Measurements from ENCODE around the gene DGKQ. TPM values are rescaled to one million over a fixed set of nuclear protein-coding genes. Genes with fewer than 3 reads are reported as not detected.
"Not testable (repeated sequence)": the region's sequence is repeated elsewhere in the genome, so short reads cannot be mapped to it uniquely, and the experiment has no call there.

The DGKQ gene
- total RNA-seq, 1 experiment from 2014 or later: 11.8 TPM

- peak overlapping the region; percentile 84 for H3K4me3 Mint-ChIP-seq (ENCODE audit: low read depth, unreplicated experiment)
- CTCF ChIA-PET: interaction anchor here (1.0 kb wide), 1 partner anchor 57 kb away, joined by 4 read pairs; the partner anchor contains the start of gene IDUA
- no peaks in the 10 kb centered on the region for H3K9me3 Mint-ChIP-seq (ENCODE audit: low read depth, unreplicated experiment)
- DNase-seq: no peak
- H3K27me3 Mint-ChIP-seq (ENCODE audit: unreplicated experiment): no peaks in the 10 kb centered on the region
- H3K4me1 Mint-ChIP-seq (ENCODE audit: low read depth, unreplicated experiment): peaks cover 9% of the 10 kb centered on the region
- peak overlapping the region; percentile 57 for H3K27ac Mint-ChIP-seq (ENCODE audit: unreplicated experiment)
- no TSS peak for BruUV-seq (replicated peaks)
- no peak for TF ChIP-seq CTCF (IDR thresholded peaks at IDR 0.05; ENCODE audit: unreplicated experiment)
- peaks cover 28% of the 10 kb centered on the region for H3K36me3 Mint-ChIP-seq (ENCODE audit: insufficient read depth, unreplicated experiment)
- intact Hi-C loops (cut with micrococcal nuclease; ENCODE audit: unreplicated experiment): no loop called here
These were observed 43.3 kb downstream of the DGKQ start for GRCh38 chr4:930028-930551.

GRCh38 chr4:929096-929765 is 44.1 kb downstream of the DGKQ start:
- no peak for TF ChIP-seq CTCF (IDR thresholded peaks at IDR 0.05; ENCODE audit: unreplicated experiment)
- Mint-ChIP-seq H3K4me3 (ENCODE audit: low read depth, unreplicated experiment) (no peak overlapping the region), H3K27ac (ENCODE audit: unreplicated experiment) (no peak overlapping the region), H3K36me3 (ENCODE audit: insufficient read depth, unreplicated experiment) (peaks cover 28% of the 10 kb centered on the region), H3K9me3 (ENCODE audit: low read depth, unreplicated experiment) (no peaks in the 10 kb centered on the region), H3K4me1 (ENCODE audit: low read depth, unreplicated experiment) (peaks cover 9% of the 10 kb centered on the region), H3K27me3 (ENCODE audit: unreplicated experiment) (no peaks in the 10 kb centered on the region)
- no TSS peak for BruUV-seq (replicated peaks)
- CTCF ChIA-PET: interaction anchor here (1.0 kb wide), 1 partner anchor 58 kb away, joined by 4 read pairs; the partner anchor contains the start of gene IDUA
- intact Hi-C loops (cut with micrococcal nuclease; ENCODE audit: unreplicated experiment): no loop called here
- DNase-seq: no peak

DNA sequence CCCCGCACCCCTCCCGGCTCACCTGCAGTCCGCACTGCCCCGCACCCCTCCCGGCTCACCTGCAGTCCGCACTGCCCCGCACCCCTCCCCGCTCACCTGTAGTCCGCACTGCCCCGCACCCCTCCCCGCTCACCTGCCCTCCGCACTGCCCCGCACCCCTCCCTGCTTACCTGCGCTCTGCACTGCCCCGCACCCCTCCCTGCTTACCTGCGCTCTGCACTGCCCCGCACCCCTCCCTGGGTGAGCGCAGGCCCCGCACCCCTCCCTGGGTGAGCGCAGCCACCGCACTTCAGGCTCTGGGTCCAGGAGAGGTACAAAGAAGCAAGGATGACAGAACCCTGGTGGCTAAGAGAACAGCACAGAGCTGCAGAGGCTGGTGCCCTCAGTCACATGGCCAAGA is 45.8 kb downstream of the DGKQ start:
- H3K4me3 Mint-ChIP-seq (ENCODE audit: low read depth, unreplicated experiment); DNase-seq; H3K27me3 Mint-ChIP-seq (ENCODE audit: unreplicated experiment); H3K27ac Mint-ChIP-seq (ENCODE audit: unreplicated experiment); H3K9me3 Mint-ChIP-seq (ENCODE audit: low read depth, unreplicated experiment); CTCF ChIA-PET; BruUV-seq (replicated peaks); intact Hi-C loops (cut with micrococcal nuclease; ENCODE audit: unreplicated experiment); H3K4me1 Mint-ChIP-seq (ENCODE audit: low read depth, unreplicated experiment): not testable (repeated sequence)
- H3K36me3 Mint-ChIP-seq (ENCODE audit: insufficient read depth, unreplicated experiment): peaks cover 25% of the 10 kb centered on the region

GRCh38 chr4:926538-926937 is 46.8 kb downstream of the DGKQ start:
- intact Hi-C loops (cut with micrococcal nuclease; ENCODE audit: unreplicated experiment): no loop called here
- Mint-ChIP-seq H3K36me3 (ENCODE audit: insufficient read depth, unreplicated experiment) (peaks cover 14% of the 10 kb centered on the region), H3K27ac (ENCODE audit: unreplicated experiment) (no peak overlapping the region), H3K27me3 (ENCODE audit: unreplicated experiment) (no peaks in the 10 kb centered on the region), H3K4me3 (ENCODE audit: low read depth, unreplicated experiment) (no peak overlapping the region), H3K9me3 (ENCODE audit: low read depth, unreplicated experiment) (no peaks in the 10 kb centered on the region), H3K4me1 (ENCODE audit: low read depth, unreplicated experiment) (peaks cover 9% of the 10 kb centered on the region)
- DNase-seq: no peak
- TF ChIP-seq CTCF (IDR thresholded peaks at IDR 0.05; ENCODE audit: unreplicated experiment): no peak
- CTCF ChIA-PET: no interaction called here
- BruUV-seq (replicated peaks): no TSS peak
